GM12801 (cell line): Measurements from ENCODE around the gene CLDND1.

Experiments
- CTCF ChIP-seq: IDR thresholded peaks from one replicate; pipeline ENCODE4 v1.5.1; 2011; ENCODE audit warnings: control low read depth; ENCODE audit not compliant: insufficient read length; ENCODE audit errors: extremely low read depth

Gene CLDND1

GRCh38 chr3:98554580-98554979 is 31.9 kb upstream of the CLDND1 start:
- no peak for TF ChIP-seq CTCF

DNA sequence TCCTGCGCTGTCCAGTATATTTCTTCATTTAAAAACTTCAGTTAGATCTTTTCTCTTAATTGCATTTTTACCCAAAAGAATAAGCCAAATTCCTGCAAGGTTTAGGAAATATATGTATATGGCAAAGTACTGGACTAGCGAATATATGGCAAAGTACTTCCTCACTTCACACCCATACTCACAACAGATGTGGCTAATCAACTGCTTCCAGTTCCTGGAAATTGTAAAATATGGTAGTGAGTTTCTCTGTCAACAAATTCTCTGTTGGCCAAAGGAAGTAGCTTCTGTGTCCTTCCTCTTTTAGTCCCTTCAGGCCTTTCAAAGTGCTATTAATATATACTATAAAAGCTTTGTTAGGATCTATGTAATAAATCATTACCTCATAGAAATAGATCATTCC is 31.1 kb upstream of the CLDND1 start:
- TF ChIP-seq CTCF = no peak

DNA sequence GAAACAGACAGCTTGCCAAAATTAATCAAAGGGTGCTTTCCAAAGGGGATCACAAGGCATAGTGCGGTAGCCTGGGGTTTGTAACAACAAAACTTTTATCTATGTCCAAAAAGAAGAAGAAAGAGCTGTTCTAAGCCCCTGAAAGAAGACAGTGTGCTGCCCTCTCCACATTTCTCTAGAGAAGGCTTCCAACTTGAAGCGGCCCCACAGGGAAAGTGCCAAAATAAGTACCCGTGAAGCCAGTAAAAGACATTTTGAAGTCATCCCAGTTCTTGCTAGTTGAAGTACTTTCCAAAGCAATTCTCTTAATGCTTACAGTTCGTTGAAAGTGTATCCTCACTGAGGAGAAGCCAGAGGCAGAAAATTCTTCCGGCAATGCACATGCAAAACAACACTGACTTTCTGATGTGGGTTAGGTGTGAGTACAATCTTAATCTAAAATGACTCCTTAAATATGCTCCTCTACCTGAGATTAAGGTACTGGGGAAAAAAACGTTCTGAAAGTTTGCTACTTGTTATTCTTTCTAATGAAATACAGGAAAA is 30.4 kb upstream of the CLDND1 start:
- no peak for TF ChIP-seq CTCF

GRCh38 chr3:98552232-98553020 is 29.7 kb upstream of the CLDND1 start:
- TF ChIP-seq CTCF = no peak

DNA sequence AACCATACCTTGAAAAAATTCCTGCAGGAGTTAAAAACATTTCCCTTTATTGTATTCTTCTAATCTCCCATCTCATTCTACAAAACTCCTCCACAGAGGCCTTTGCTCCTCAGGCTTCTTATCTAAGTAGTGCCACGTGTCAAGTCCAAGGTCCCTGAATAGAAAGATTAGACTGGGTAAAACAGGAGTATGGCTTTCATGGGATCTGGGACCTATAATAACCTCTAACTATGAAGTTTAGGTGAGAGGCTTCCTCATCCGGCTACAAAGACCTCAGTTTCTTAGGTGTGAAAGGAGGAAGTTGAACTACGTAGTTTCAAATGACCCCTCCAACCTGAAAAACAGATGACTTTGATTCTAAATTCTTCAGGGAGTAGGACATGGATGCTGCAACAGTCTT is 29.1 kb upstream of the CLDND1 start:
- TF ChIP-seq CTCF = no peak

- no peak for TF ChIP-seq CTCF
Observed at GRCh38 chr3:98551236-98551635, 28.5 kb upstream of the CLDND1 start.

DNA sequence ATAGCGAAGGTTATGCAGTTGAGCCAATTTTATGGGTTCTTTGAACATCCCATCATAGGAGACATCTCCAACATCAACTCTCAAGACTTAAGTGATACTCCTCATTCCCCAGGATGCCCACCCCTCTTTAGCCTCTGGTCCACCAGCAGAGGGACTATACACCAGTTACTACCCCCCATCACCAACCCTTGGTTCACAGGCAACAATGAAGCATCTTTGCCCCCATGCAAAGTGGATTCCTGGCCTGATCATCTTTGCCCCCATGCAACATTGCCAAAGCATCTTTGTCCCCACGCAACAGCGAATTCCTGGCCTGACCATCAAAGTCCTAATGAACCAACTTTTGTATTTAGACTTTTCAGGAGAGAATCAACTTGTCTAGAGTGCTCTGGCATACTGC is 28.1 kb upstream of the CLDND1 start:
- no peak for TF ChIP-seq CTCF

GRCh38 chr3:98548544-98548943 is 25.8 kb upstream of the CLDND1 start:
- no peak for TF ChIP-seq CTCF
